Measurements from ENCODE around the gene PPM1K.
A peak's percentile ranks its signal among the peaks of the same experiment; 100 is the strongest.

The PPM1K gene

GRCh38 chr4:88226143-88226542 is 58.2 kb downstream of the PPM1K start:
- Mint-ChIP-seq H3K27ac (ENCODE audit: low read depth) (no peak overlapping the region), H3K36me3 (ENCODE audit: insufficient read depth) (no peaks in the 10 kb centered on the region), H3K9me3 (peaks cover 6% of the 10 kb centered on the region), H3K27me3 (no peaks in the 10 kb centered on the region), H3K4me3 (no peak overlapping the region), H3K4me1 (no peaks in the 10 kb centered on the region)
- ATAC-seq (replicated peaks; ENCODE audit: extremely low read depth, poor library complexity, severe bottlenecking), result no peak
- no peak for DNase-seq (ENCODE audit: low spot score in 2 of 2)

- DNase-seq (ENCODE audit: low spot score in 2 of 2), result no peak
- ATAC-seq (replicated peaks; ENCODE audit: extremely low read depth, poor library complexity, severe bottlenecking), result no peak
- Mint-ChIP-seq H3K4me3 (no peak overlapping the region), H3K27ac (ENCODE audit: low read depth) (no peak overlapping the region), H3K36me3 (ENCODE audit: insufficient read depth) (no peaks in the 10 kb centered on the region), H3K4me1 (no peaks in the 10 kb centered on the region), H3K9me3 (peaks cover 6% of the 10 kb centered on the region), H3K27me3 (no peaks in the 10 kb centered on the region)
These were observed 58.9 kb downstream of the PPM1K start for GRCh38 chr4:88225232-88226105.

GRCh38 chr4:88223516-88223915 is 60.8 kb downstream of the PPM1K start:
- Mint-ChIP-seq H3K27ac (ENCODE audit: low read depth) (no peak overlapping the region), H3K27me3 (no peaks in the 10 kb centered on the region), H3K4me1 (peaks cover 5% of the 10 kb centered on the region), H3K36me3 (ENCODE audit: insufficient read depth) (peaks cover 3% of the 10 kb centered on the region), H3K4me3 (no peak overlapping the region), H3K9me3 (no peaks in the 10 kb centered on the region)
- no peak for ATAC-seq (replicated peaks; ENCODE audit: extremely low read depth, poor library complexity, severe bottlenecking)
- DNase-seq (ENCODE audit: low spot score in 2 of 2), result no peak

- H3K27me3 Mint-ChIP-seq, result peaks cover 6% of the 10 kb centered on the region
- peaks cover 5% of the 10 kb centered on the region for H3K4me1 Mint-ChIP-seq
- no peaks in the 10 kb centered on the region for H3K9me3 Mint-ChIP-seq
- H3K36me3 Mint-ChIP-seq (ENCODE audit: insufficient read depth), result peaks cover 3% of the 10 kb centered on the region
- no peak overlapping the region for H3K27ac Mint-ChIP-seq (ENCODE audit: low read depth)
- no peak overlapping the region for H3K4me3 Mint-ChIP-seq
- DNase-seq (ENCODE audit: low spot score in 2 of 2), result no peak
- peak; percentile 64 for ATAC-seq (replicated peaks; ENCODE audit: extremely low read depth, poor library complexity, severe bottlenecking)
These were observed 65.3 kb downstream of the PPM1K start for GRCh38 chr4:88219099-88219498.

- Mint-ChIP-seq H3K27ac (ENCODE audit: low read depth) (no peak overlapping the region), H3K4me1 (peaks cover 5% of the 10 kb centered on the region)
These were observed 67.2 kb downstream of the PPM1K start for GRCh38 chr4:88217169-88217568.

GRCh38 chr4:88216395-88216794 is 68.0 kb downstream of the PPM1K start:
- Mint-ChIP-seq H3K27ac (ENCODE audit: low read depth) (no peak overlapping the region), H3K9me3 (no peaks in the 10 kb centered on the region), H3K27me3 (peaks cover 6% of the 10 kb centered on the region), H3K36me3 (ENCODE audit: insufficient read depth) (peaks cover 3% of the 10 kb centered on the region), H3K4me1 (peaks cover 5% of the 10 kb centered on the region), H3K4me3 (no peak overlapping the region)
- no peak for DNase-seq (ENCODE audit: low spot score in 2 of 2)
- ATAC-seq (replicated peaks; ENCODE audit: extremely low read depth, poor library complexity, severe bottlenecking), result no peak

More at GRCh38 chr4:88217169-88217568, 67.2 kb downstream of the PPM1K start:
- no peak for DNase-seq (ENCODE audit: low spot score in 2 of 2)
- H3K4me3 Mint-ChIP-seq, result no peak overlapping the region
- peaks cover 6% of the 10 kb centered on the region for H3K27me3 Mint-ChIP-seq
- ATAC-seq (replicated peaks; ENCODE audit: extremely low read depth, poor library complexity, severe bottlenecking), result no peak
- peaks cover 3% of the 10 kb centered on the region for H3K36me3 Mint-ChIP-seq (ENCODE audit: insufficient read depth)
- H3K9me3 Mint-ChIP-seq, result no peaks in the 10 kb centered on the region

- Mint-ChIP-seq H3K4me1 (peaks cover 5% of the 10 kb centered on the region), H3K36me3 (ENCODE audit: insufficient read depth) (peaks cover 3% of the 10 kb centered on the region), H3K9me3 (no peaks in the 10 kb centered on the region), H3K4me3 (no peak overlapping the region), H3K27me3 (peaks cover 6% of the 10 kb centered on the region), H3K27ac (ENCODE audit: low read depth) (no peak overlapping the region)
- DNase-seq (ENCODE audit: low spot score in 2 of 2) (no peak), ATAC-seq (replicated peaks; ENCODE audit: extremely low read depth, poor library complexity, severe bottlenecking) (no peak)
These were observed 69.0 kb downstream of the PPM1K start for GRCh38 chr4:88215351-88215750.

- DNase-seq (ENCODE audit: low spot score in 2 of 2), result no peak
- Mint-ChIP-seq H3K27ac (ENCODE audit: low read depth) (no peak overlapping the region), H3K9me3 (no peaks in the 10 kb centered on the region), H3K4me3 (no peak overlapping the region), H3K4me1 (no peaks in the 10 kb centered on the region), H3K27me3 (peaks cover 11% of the 10 kb centered on the region), H3K36me3 (ENCODE audit: insufficient read depth) (no peaks in the 10 kb centered on the region)
- no peak for ATAC-seq (replicated peaks; ENCODE audit: extremely low read depth, poor library complexity, severe bottlenecking)
These were observed 72.2 kb downstream of the PPM1K start for GRCh38 chr4:88212253-88212561.

GRCh38 chr4:88211473-88212252 is 72.7 kb downstream of the PPM1K start:
- Mint-ChIP-seq H3K4me1 (no peaks in the 10 kb centered on the region), H3K36me3 (ENCODE audit: insufficient read depth) (no peaks in the 10 kb centered on the region), H3K9me3 (no peaks in the 10 kb centered on the region), H3K4me3 (no peak overlapping the region), H3K27ac (ENCODE audit: low read depth) (no peak overlapping the region), H3K27me3 (peaks cover 17% of the 10 kb centered on the region)
- no peak for ATAC-seq (replicated peaks; ENCODE audit: extremely low read depth, poor library complexity, severe bottlenecking)
- DNase-seq (ENCODE audit: low spot score in 2 of 2), result peak; percentile 19 to 40

GRCh38 chr4:88208156-88208555 is 76.2 kb downstream of the PPM1K start:
- Mint-ChIP-seq H3K36me3 (ENCODE audit: insufficient read depth) (peaks cover 1% of the 10 kb centered on the region), H3K27ac (ENCODE audit: low read depth) (no peak overlapping the region), H3K4me3 (no peak overlapping the region), H3K27me3 (peaks cover 20% of the 10 kb centered on the region), H3K9me3 (no peaks in the 10 kb centered on the region), H3K4me1 (no peaks in the 10 kb centered on the region)
- no peak for ATAC-seq (replicated peaks; ENCODE audit: extremely low read depth, poor library complexity, severe bottlenecking)
- no peak for DNase-seq (ENCODE audit: low spot score in 2 of 2)
